Activated CD8-positive, alpha-beta memory T cell treated with anti-CD3 and anti-CD28 coated beads, Interleukin-2, amount 50 U/mL, for 24 hours (primary cell): Measurements from ENCODE around the gene ATXN10.
"Not testable (repeated sequence)": the region's sequence is repeated elsewhere in the genome, so short reads cannot be mapped to it uniquely, and the experiment has no call there.

Experiments used
- DNase-seq: peaks from one replicate; pipeline ENCODE4 v3.0.0-alpha.2; 2020; ENCODE audit errors: extremely low read depth

ATXN10 gene

DNA sequence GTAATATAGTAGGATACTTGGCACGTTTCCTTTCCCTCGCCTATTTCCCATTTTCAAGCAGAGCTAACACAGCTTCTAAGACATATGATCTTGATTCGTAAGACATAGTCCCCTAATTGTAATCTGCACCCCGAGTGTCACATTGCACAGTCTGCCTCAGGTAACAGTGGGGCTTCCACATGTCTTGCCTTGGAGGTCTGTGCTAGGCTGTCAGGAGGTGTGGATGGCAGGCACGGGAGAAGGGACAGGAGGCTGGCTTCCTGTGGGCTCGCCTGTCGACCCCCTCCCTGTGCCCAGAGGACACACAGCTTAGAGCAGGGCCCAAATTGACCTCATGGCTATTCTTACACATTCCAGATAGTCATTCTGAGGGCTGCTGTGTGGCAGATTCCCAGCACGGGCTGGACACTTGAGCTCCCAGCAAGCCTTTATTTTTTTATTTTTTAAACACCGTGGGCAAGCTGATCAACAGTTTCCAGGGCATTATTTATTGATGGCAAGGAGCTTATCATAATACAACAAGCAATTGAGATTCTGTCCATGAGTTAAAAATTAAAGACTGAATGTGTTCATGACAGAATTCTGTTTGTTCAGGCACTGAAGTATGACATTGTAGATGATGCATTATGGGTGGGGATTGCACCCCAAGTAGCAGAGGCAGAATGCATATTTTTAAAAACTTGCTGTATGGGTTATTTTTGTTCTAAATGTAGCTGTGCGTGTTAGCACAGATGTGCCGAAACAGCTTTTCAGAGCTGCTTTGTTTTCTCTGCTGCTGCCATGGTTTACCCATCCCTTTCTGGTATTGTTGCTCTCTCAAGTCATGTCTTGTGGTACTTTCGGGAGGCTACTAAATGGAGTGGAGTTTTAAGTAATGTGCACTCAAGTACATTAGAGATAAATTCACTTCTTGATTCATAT lies 113.0 kb downstream of the ATXN10 start:
- DNase-seq: no peak

DNA sequence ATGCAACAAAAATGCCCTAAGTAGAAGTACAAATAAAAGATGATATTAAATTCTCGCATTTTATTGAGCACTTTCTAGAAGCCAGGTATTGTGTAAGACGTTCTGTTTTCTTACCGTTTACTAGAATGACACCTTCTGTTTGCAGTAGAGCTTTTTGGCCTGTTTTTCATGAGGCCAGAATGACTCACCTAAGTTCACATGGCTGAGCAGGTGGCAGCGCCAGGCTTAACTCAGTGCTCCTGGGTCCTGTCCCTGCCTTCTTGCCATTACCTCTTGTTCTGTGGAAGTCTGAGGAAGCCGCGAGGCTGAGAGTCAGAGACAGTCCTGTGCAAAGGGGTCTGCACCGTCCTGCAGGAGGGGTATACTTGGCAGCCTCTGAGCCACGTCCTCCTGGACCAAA lies 113.8 kb downstream of the ATXN10 start:
- no peak for DNase-seq

DNA sequence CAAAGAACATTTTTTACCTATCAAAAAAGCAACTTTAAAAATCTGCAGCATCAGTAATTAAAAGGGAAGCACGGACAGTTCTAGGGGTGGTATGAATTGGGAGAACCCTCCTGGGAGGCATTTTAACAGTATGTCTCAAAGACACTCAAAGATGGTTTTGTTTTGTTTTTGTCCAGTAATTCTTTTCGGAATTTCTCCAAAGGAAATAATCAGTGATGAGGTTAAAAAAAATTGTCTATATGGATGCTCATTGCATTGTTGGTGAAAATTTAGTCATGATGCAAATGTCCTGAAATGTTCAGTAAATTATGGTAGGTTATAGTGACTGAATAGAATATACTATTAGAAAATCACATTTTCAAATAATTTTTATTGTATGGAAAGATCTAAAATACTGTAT lies 115.1 kb downstream of the ATXN10 start:
- DNase-seq: no peak

DNA sequence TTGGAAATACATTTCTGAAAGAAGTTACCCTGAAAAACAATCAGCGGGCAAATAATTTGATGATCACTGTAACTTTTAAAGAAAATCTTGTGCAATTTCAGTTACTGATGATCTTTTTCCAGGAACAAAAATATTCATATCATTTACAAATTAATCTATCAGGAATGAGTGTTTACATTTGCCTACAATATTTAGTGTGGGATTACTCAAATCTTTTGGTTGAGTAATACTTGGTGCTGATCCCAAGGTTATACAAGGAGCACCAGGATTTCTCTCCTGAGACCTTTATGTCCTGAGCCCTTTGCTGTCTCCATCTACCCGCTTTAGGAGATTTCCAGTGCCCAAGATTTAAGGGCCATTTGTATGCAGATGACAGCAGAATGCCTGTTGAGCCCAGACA lies 116.1 kb downstream of the ATXN10 start:
- DNase-seq: no peak

DNA sequence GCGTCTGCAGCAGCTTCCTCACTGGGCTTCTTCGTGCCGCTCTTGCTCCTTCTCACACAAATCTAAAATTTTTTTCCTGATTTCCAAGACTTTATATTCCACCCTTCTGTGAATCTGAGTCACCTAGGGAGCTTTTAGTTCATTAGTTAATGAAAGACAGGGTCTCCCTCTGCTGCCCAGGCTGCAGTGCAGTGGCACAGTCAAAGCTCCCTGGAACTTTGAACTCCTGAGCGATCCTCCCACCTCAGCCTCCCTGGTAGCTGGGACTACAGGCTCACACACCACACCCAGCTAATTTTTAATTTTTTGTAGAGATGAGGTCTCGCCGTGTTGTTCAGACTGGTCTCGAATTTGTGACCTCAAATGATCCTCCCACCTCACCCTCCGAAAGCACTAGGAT lies 116.9 kb downstream of the ATXN10 start:
- DNase-seq: no peak

DNA sequence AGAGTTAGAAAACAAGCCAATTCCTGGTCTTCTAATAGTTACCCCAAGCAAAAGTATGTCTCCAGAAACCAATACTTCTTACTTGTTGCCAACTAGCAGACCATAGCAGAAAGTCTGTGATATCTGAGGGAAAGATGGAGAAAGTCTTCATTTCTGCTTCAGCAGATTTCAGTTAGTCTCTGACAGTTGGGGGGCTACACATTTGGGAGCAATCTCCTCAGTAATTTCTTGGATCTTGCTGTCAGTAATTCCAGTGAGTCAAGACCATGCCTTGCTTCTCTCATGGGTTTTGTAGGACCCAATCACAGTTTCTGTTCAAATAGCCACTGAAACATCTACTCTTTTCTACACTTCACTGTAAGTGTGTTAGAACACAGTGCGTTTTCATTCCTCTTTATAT lies 118.8 kb downstream of the ATXN10 start:
- DNase-seq: no peak

- DNase-seq: no peak
These were observed 121.5 kb downstream of the ATXN10 start for GRCh38 chr22:45793161-45793560.

- DNase-seq: no peak
These were observed 122.3 kb downstream of the ATXN10 start for GRCh38 chr22:45793892-45794291.

GRCh38 chr22:45796009-45796408 lies 124.4 kb downstream of the ATXN10 start:
- not testable (repeated sequence) for DNase-seq

DNA sequence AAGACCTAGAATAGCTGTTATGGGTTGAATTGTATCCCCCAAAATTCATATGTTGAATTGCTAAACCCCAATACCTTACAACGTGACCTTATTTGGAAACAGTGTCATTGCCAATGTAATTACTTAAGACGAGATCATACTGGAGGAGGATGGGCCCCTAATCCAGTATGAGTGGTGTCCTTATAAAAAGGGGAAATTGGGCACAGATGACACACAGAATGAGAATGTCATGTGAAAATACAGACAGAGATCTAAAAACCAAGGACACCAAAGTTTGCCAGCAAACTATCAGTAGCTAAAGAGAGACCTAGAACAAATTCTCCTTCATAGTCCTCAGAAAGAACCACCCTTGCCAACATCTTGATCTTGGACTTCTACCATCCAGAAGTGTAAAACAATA lies 127.7 kb downstream of the ATXN10 start:
- DNase-seq: no peak

DNA sequence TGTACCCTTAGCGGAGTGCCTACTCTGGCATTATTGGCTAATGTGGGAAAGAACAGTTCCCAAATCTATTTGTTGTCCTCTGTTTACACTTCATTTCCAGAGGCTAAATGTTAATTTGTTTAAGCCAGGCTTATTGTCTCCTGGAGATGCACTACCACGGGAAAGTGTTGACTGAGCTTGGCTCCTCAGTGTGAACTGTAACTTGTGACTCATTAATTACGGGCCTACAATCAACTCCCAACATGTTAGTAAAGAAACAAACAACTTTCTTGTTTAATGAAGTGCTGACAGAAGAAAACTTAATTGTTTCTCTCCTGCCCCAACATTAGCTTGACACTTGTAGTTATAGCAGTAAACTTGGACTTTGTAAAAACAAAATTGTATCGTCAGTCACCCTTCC lies 130.4 kb downstream of the ATXN10 start:
- DNase-seq: no peak

- no peak for DNase-seq
These were observed 132.8 kb downstream of the ATXN10 start for GRCh38 chr22:45804319-45804985.

DNA sequence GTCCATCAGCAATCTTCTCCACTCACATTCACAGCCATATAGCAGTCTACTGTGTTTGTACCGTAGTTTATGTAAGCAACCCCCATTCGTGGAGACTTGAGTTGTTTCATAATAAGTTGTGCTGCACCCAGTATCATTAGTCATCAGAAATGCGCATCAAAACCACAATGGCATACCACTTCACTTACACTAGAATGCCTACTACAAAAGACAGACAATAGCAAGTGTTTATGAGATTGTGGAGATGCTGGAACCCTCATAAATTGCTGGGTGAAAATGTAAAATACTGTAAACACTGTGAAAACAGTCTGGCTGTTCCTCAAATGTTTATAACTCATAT lies 133.3 kb downstream of the ATXN10 start:
- no peak for DNase-seq

DNA sequence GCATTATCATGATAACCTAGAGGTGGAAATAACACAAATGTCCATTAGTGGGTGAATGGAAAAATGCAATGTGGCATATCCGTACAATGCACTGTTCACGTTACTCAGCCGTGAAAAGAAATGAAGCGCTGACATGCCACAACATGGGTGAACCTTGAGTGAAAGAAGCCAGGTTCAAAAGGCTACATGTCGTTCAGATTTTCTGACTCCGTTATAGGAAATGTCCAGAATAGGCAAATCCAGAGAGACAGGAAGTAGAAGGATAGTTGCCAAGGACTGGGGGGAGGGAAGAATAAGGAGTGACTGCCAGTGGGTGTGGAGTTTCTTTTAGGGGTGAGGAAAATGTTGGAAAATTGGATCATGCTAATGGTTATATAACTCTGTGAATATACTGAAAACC lies 133.8 kb downstream of the ATXN10 start:
- no peak for DNase-seq

GRCh38 chr22:45807156-45807915 lies 135.7 kb downstream of the ATXN10 start:
- no peak for DNase-seq

GRCh38 chr22:45812910-45813309 lies 141.3 kb downstream of the ATXN10 start:
- no peak for DNase-seq

DNA sequence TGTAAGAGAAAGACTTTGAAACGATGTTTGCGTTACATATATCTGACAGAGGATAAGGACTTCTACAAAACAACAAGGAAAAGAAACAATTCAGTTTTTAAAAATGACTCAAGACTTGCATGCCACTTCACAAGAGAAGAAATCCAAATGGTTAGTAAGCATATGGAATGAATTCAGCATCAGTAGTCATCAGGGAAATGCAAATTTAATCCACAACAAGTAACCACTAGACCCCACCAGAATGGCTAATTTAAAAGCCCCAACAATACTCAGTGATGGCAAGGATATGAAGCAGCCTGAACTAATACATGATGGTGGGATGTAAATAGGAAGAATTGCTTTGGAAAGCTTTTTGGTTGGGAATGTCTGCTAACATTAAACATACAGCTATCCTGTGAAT lies 142.6 kb downstream of the ATXN10 start:
- DNase-seq: no peak

DNA sequence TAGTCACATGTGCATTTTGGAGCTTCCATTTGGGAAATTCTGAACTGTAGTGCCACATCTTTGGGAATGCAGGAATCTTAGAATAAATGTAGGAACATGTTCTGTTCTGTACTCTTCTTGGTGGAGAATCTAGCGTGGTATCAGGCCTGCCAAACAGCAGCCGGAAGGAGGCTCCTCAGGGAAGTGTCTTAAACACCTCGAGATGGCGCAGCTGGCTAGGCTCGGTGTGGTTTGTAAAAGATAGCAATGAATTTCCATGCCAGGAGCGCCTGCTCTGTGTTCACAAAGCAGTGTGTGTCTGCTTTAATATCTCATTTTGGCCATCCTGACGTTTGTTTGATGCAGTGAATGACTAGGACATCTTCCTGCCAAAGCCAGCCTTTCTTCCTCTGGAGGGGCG lies 145.1 kb downstream of the ATXN10 start:
- DNase-seq: no peak

GRCh38 chr22:45817745-45818423 lies 146.2 kb downstream of the ATXN10 start:
- no peak for DNase-seq

GRCh38 chr22:45818424-45819085 lies 146.9 kb downstream of the ATXN10 start:
- DNase-seq: no peak

DNA sequence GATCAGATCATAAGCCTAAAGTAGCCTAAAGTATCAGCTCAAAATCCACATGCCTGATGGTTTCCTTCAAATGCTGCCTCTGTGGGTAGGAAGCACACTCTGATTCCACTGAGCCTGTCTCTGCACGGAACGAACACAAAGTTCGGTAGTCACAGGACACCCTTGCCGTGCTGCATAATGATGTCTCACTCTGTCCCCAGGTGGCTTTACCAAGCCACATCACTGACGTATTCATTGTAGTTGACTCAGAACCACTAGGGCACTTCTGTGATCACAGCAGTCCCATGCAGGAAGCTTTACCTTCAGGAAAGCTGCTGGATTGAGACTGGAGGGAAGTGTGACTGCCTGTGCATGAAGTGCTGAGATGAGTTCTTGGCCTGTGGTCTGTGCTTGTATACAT lies 147.7 kb downstream of the ATXN10 start:
- no peak for DNase-seq

- DNase-seq: no peak
These were observed 151.7 kb downstream of the ATXN10 start for GRCh38 chr22:45823336-45823735.
